H9 (cell line): Measurements from ENCODE around the gene DCC. TPM values are rescaled to one million over a fixed set of nuclear protein-coding genes. Genes with fewer than 3 reads are reported as not detected.

ENCODE experiments used
- DNase-seq: peaks from one replicate; pipeline ENCODE4 v3.0.0-alpha.2; 2017
- H2AFZ ChIP-seq: one replicate; pipeline ENCODE4 v1.6.1; 2013; ENCODE audit warnings: mild to moderate bottlenecking, low read length, control low read depth, moderate library complexity
- H2AK5ac ChIP-seq: 2 replicates; pipeline ENCODE4 v1.6.1; 2013; ENCODE audit warnings: low read length, control low read depth, mixed read lengths; ENCODE audit not compliant: insufficient read length
- H2BK120ac ChIP-seq: one replicate; pipeline ENCODE4 v1.6.1; 2013; ENCODE audit warnings: low read depth, mild to moderate bottlenecking, low read length, control low read depth, inconsistent platforms; ENCODE audit not compliant: poor library complexity, severe bottlenecking
- H2BK12ac ChIP-seq: 2 replicates; pipeline ENCODE4 v1.6.1; 2013; ENCODE audit warnings: low read length, control low read depth, mixed read lengths, low read depth; ENCODE audit not compliant: insufficient read length
- H2BK15ac ChIP-seq: 2 replicates; pipeline ENCODE4 v1.6.1; 2013; ENCODE audit warnings: low read depth, low read length, control low read depth
- H2BK20ac ChIP-seq: one replicate; pipeline ENCODE4 v1.6.1; 2013; ENCODE audit warnings: low read depth, mild to moderate bottlenecking, low read length, control low read depth, inconsistent platforms; ENCODE audit not compliant: poor library complexity, severe bottlenecking
- H2BK5ac ChIP-seq: 2 replicates; pipeline ENCODE4 v1.6.1; 2013; ENCODE audit warnings: low read length, control low read depth, mixed read lengths; ENCODE audit not compliant: insufficient read length
- H3K14ac ChIP-seq: 2 replicates; pipeline ENCODE4 v1.6.1; 2013; ENCODE audit warnings: low read length, control low read depth; ENCODE audit not compliant: insufficient read depth
- H3K18ac ChIP-seq: 2 replicates; pipeline ENCODE4 v1.6.1; 2013; ENCODE audit warnings: low read depth, mild to moderate bottlenecking, mixed read lengths, low read length, control low read depth; ENCODE audit not compliant: insufficient read length
- H3K23ac ChIP-seq: 2 replicates; pipeline ENCODE4 v1.6.1; 2013; ENCODE audit warnings: low read length, control low read depth, mixed read lengths, low read depth; ENCODE audit not compliant: insufficient read length
- H3K23me2 ChIP-seq: 2 replicates; pipeline ENCODE4 v1.6.1; 2013; ENCODE audit warnings: low read depth, mild to moderate bottlenecking, mixed read lengths, low read length, control low read depth; ENCODE audit not compliant: insufficient read length, poor library complexity, severe bottlenecking
- H3K27ac ChIP-seq: 2 replicates; pipeline ENCODE4 v1.5.1; 2013; ENCODE audit warnings: low read length, control low read depth, mixed read lengths, low read depth; ENCODE audit not compliant: insufficient read length
- H3K27me3 ChIP-seq: 2 replicates; pipeline ENCODE4 v1.6.1; 2013; ENCODE audit warnings: low read length, control low read depth, inconsistent platforms; ENCODE audit not compliant: insufficient read depth
- H3K4ac ChIP-seq: 2 replicates; pipeline ENCODE4 v1.6.1; 2013; ENCODE audit warnings: low read depth, mild to moderate bottlenecking, control low read depth, inconsistent platforms, low read length, moderate library complexity
- H3K4me1 ChIP-seq: 2 replicates; pipeline ENCODE4 v1.6.1; 2013; ENCODE audit warnings: low read length, control low read depth, inconsistent platforms; ENCODE audit not compliant: insufficient read depth
- H3K4me2 ChIP-seq: 2 replicates; pipeline ENCODE4 v1.6.1; 2013; ENCODE audit warnings: low read length, control low read depth, mixed read lengths; ENCODE audit not compliant: insufficient read length, insufficient read depth
- H3K56ac ChIP-seq: 2 replicates; pipeline ENCODE4 v1.6.1; 2013; ENCODE audit warnings: low read depth, mild to moderate bottlenecking, mixed read lengths, low read length, control low read depth; ENCODE audit not compliant: insufficient read length
- H3K79me1 ChIP-seq: 2 replicates; pipeline ENCODE4 v1.6.1; 2013; ENCODE audit warnings: low read depth, mild to moderate bottlenecking, moderate library complexity, low read length, control low read depth, inconsistent platforms; ENCODE audit not compliant: insufficient read depth, poor library complexity, severe bottlenecking
- H3K79me2 ChIP-seq: 2 replicates; pipeline ENCODE4 v1.6.1; 2013; ENCODE audit warnings: low read length, control low read depth, inconsistent platforms; ENCODE audit not compliant: insufficient read depth
- H3K9ac ChIP-seq: 2 replicates; pipeline ENCODE4 v1.6.1; 2013; ENCODE audit warnings: low read length, control low read depth, mixed read lengths; ENCODE audit not compliant: insufficient read length; ENCODE audit errors: extremely low read depth
- H3K9me3 ChIP-seq: one replicate; pipeline ENCODE4 v1.6.1; 2013; ENCODE audit warnings: low read depth, low read length, inconsistent platforms; ENCODE audit not compliant: control insufficient read depth
- H3T11ph ChIP-seq: one replicate; pipeline ENCODE4 v1.6.1; 2013; ENCODE audit warnings: mild to moderate bottlenecking, low read length, control low read depth, inconsistent platforms
- H4K20me1 ChIP-seq: one replicate; pipeline ENCODE4 v1.6.1; 2013; ENCODE audit not compliant: control insufficient read depth, insufficient read length, insufficient read depth
- H4K5ac ChIP-seq: 2 replicates; pipeline ENCODE4 v1.6.1; 2013; ENCODE audit warnings: low read depth, mild to moderate bottlenecking, mixed read lengths, low read length, control low read depth; ENCODE audit not compliant: insufficient read length
- H4K8ac ChIP-seq: replicated peaks from 2 replicates; pipeline ENCODE4 v1.6.1; 2013; ENCODE audit warnings: low read length, control low read depth, mixed read lengths, low read depth; ENCODE audit not compliant: insufficient read length
- H4K91ac ChIP-seq: 2 replicates; pipeline ENCODE4 v1.6.1; 2013; ENCODE audit warnings: low read depth, mild to moderate bottlenecking, moderate library complexity, mixed read lengths, low read length, control low read depth; ENCODE audit not compliant: insufficient read length
- H3K27ac Mint-ChIP-seq, 3 experiments: 2 replicates in 2 of 3; 3 replicates in 1 of 3; pipeline ENCODE4 v1.8.0; 2020 to 2021; ENCODE audit warnings: mixed read lengths in 3 of 3, mild to moderate bottlenecking in 1 of 3, moderate library complexity in 1 of 3
- H3K27me3 Mint-ChIP-seq: 2 replicates; pipeline ENCODE4 v1.8.0; 2021; ENCODE audit warnings: low read depth, mild to moderate bottlenecking, moderate library complexity, mixed read lengths
- H3K36me3 Mint-ChIP-seq, 3 experiments: 2 replicates in 2 of 3; 3 replicates in 1 of 3; pipeline ENCODE4 v1.8.0; 2020 to 2021; ENCODE audit warnings: low read depth in 3 of 3, mixed read lengths in 3 of 3; ENCODE audit not compliant: insufficient read depth in 1 of 3
- H3K4me1 Mint-ChIP-seq, 2 experiments: 2 replicates each; pipeline ENCODE4 v1.8.0; 2020; ENCODE audit warnings: mixed read lengths in 2 of 2
- H3K4me3 Mint-ChIP-seq, 2 experiments: 2 replicates in 1 of 2; 3 replicates in 1 of 2; pipeline ENCODE4 v1.8.0; 2020 to 2021; ENCODE audit warnings: mild to moderate bottlenecking in 2 of 2, mixed read lengths in 2 of 2, moderate library complexity in 1 of 2
- H3K9me3 Mint-ChIP-seq, 2 experiments: 2 replicates in 1 of 2; 3 replicates in 1 of 2; pipeline ENCODE4 v1.8.0; 2020; ENCODE audit warnings: mild to moderate bottlenecking in 2 of 2, mixed read lengths in 2 of 2, moderate library complexity in 1 of 2
- WGBS: extraction: QIAGEN DNeasy Blood & Tissue Kit; methylation state at CpG from one replicate; pipeline ENCODE4 v1.1.7; 2013; ENCODE audit warnings: missing lambda C conversion rate, low lambda C conversion rate, mixed read lengths; ENCODE audit not compliant: insufficient read length; ENCODE audit errors: extremely low coverage; 5-methylcytosine and 5-hydroxymethylcytosine counted together
- total RNA-seq: library from RNA; stranded (reverse); gene quantifications from 2 replicates; pipeline ENCODE4 v1.2.1, GENCODE V29; 2021
- TF ChIP-seq, protein P1 (sequence below): fragments of 200-600 bp; sonication (generic); conservative IDR thresholded peaks from 3 replicates; pipeline ENCODE4 v1.8.0; 2021; ENCODE audit warnings: antibody characterized with exemption, mild to moderate bottlenecking

Gene DCC
- total RNA-seq, 1 experiment from 2014 or later = 0.35 TPM

DNA sequence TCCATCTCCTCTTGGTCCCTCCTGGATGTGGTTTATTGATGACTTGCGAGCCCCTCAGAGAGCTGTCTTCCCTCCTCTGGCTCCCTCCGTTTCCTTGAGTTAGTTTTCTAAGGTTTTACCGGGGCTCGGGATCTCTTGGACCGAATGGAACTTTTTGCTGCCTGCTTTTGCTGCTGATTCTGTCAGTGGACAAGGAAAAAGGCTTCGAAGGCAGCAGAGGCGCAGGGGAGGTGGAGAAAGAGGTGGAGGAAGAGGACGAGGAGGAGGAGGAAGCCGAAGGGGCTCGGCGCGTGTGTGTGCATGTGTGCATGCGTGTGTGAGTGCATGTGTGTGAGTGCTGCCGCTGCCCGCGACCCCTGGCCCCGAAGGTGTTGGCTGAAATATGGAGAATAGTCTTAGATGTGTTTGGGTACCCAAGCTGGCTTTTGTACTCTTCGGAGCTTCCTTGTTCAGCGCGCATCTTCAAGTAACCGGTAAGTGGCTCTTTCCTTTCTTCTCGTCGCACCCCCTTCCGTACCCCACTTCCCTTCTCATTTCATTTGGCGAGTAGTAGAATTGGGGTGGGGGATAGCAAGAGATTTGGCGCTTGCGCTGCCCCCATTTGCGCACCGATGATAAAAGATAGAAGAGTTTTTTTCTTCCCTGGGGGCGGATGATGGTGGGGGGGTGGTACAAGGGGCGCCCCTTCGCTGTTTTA is 557 bp downstream of the DCC start:
- Histone ChIP-seq H2AK5ac (no peak overlapping the region), H4K20me1 (no peaks in the 10 kb centered on the region), H3K4me2 (peak overlapping the region; percentile 74), H2BK120ac (no peak overlapping the region), H3K9ac (no peak overlapping the region), H4K8ac (no peak overlapping the region), H3T11ph (no peak overlapping the region), H2BK20ac (no peak overlapping the region), H2BK5ac (no peak overlapping the region), H3K14ac (no peak overlapping the region), H3K27ac (no peak overlapping the region), H2BK15ac (no peak overlapping the region), H3K4ac (no peak overlapping the region), H3K23me2 (peaks cover 24% of the 10 kb centered on the region), H3K23ac (no peak overlapping the region), H2BK12ac (no peak overlapping the region), H3K18ac (no peak overlapping the region), H3K9me3 (no peaks in the 10 kb centered on the region), H4K91ac (no peak overlapping the region), H4K5ac (no peak overlapping the region), H2AFZ (no peak overlapping the region), H3K79me2 (no peaks in the 10 kb centered on the region), H3K56ac (no peak overlapping the region), H3K4me1 (no peaks in the 10 kb centered on the region), H3K27me3 (peaks cover 26% of the 10 kb centered on the region), H3K79me1 (no peaks in the 10 kb centered on the region)
- Mint-ChIP-seq H3K4me3 (no peak overlapping the region), H3K9me3 (peaks cover 2 to 4% of the 10 kb centered on the region in 2 experiments; a peak in 4 of 5 replicates), H3K27ac (no peak overlapping the region), H3K36me3 (peaks cover 0 to 4% (median 0%) of the 10 kb centered on the region in 3 experiments; a peak in 2 of 7 replicates), H3K4me1 (peaks cover 27% of the 10 kb centered on the region in 2 experiments), H3K27me3 (no peaks in the 10 kb centered on the region)
- TF ChIP-seq, protein P1, sequence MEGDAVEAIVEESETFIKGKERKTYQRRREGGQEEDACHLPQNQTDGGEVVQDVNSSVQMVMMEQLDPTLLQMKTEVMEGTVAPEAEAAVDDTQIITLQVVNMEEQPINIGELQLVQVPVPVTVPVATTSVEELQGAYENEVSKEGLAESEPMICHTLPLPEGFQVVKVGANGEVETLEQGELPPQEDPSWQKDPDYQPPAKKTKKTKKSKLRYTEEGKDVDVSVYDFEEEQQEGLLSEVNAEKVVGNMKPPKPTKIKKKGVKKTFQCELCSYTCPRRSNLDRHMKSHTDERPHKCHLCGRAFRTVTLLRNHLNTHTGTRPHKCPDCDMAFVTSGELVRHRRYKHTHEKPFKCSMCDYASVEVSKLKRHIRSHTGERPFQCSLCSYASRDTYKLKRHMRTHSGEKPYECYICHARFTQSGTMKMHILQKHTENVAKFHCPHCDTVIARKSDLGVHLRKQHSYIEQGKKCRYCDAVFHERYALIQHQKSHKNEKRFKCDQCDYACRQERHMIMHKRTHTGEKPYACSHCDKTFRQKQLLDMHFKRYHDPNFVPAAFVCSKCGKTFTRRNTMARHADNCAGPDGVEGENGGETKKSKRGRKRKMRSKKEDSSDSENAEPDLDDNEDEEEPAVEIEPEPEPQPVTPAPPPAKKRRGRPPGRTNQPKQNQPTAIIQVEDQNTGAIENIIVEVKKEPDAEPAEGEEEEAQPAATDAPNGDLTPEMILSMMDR = no peak
- DNase-seq = no peak
- no CpG with 5 or more reads among the region's 32 CpGs for WGBS
